CD4-positive, alpha-beta T cell (primary cell): ENCODE results near the gene ROR1. TPM values are rescaled to one million over a fixed set of nuclear protein-coding genes. Genes with fewer than 3 reads are reported as not detected.

Experiments
- ATAC-seq: fragments of 200-7000 bp; cut with Tn5 transposase; one replicate; pipeline ENCODE4 v1.10.0; 2022; ENCODE audit warnings: mild to moderate bottlenecking; ENCODE audit not compliant: poor library complexity
- CTCF ChIA-PET: fragments of 350-600 bp; sonication (Branson Sonifier 250); formaldehyde crosslinking; loops from one replicate; lab custom pipeline; 2021; ENCODE audit warnings: antibody characterized with exemption, inconsistent platforms; lab: Charles Lee
- POLR2A ChIA-PET: fragments of 350-600 bp; sonication (Branson Sonifier 250); formaldehyde crosslinking; loops from one replicate; lab custom pipeline; 2021; ENCODE audit warnings: antibody characterized with exemption, inconsistent platforms; lab: Charles Lee
- DNase-seq, 14 experiments: peaks; one replicate each; pipeline ENCODE4 v3.0.0-alpha.2; 2013 to 2020; ENCODE audit warnings: mixed read lengths in 2 of 14
- H3K27ac ChIP-seq, 2 donors: one replicate each; pipeline versions ENCODE4 v1.5.1 to v1.7.0; 2013; ENCODE audit warnings: low read length in 2 of 2, low read depth in 1 of 2, mild to moderate bottlenecking in 1 of 2
- H3K27me3 ChIP-seq, 2 experiments: 1 replicate in 1 of 2; 2 replicates in 1 of 2; pipeline versions ENCODE4 v1.6.1 to v1.7.0; 2013; ENCODE audit warnings: low read length in 2 of 2, control low read depth in 1 of 2, mild to moderate bottlenecking in 1 of 2, moderate library complexity in 1 of 2; ENCODE audit not compliant: insufficient read depth in 2 of 2, control insufficient read depth in 1 of 2
- H3K36me3 ChIP-seq: one replicate; pipeline ENCODE4 v1.6.1; 2013; ENCODE audit warnings: low read length, control low read depth; ENCODE audit not compliant: insufficient read depth
- H3K4me1 ChIP-seq: one replicate; pipeline ENCODE4 v1.6.1; 2013; ENCODE audit warnings: low read length, control low read depth; ENCODE audit not compliant: insufficient read depth
- H3K4me3 ChIP-seq: one replicate; pipeline ENCODE4 v1.5.1; 2013; ENCODE audit warnings: mild to moderate bottlenecking, low read length, moderate library complexity
- H3K9me3 ChIP-seq, 2 experiments: 1 replicate in 1 of 2; 2 replicates in 1 of 2; pipeline versions ENCODE4 v1.6.1 to v1.7.0; 2013; ENCODE audit warnings: low read length in 2 of 2, mild to moderate bottlenecking in 2 of 2, control low read depth in 1 of 2, moderate library complexity in 1 of 2; ENCODE audit not compliant: control insufficient read depth in 1 of 2, insufficient read depth in 1 of 2
- H3K27ac Mint-ChIP-seq: one replicate; pipeline ENCODE4 v1.8.0; 2020; ENCODE audit warnings: mixed read lengths
- H3K27me3 Mint-ChIP-seq: one replicate; pipeline ENCODE4 v1.8.0; 2021; ENCODE audit warnings: mixed read lengths
- H3K36me3 Mint-ChIP-seq: one replicate; pipeline ENCODE4 v1.8.0; 2021; ENCODE audit warnings: low read depth, mixed read lengths
- H3K4me1 Mint-ChIP-seq: one replicate; pipeline ENCODE4 v1.8.0; 2021; ENCODE audit warnings: low read depth, mixed read lengths
- H3K4me3 Mint-ChIP-seq: one replicate; pipeline ENCODE4 v1.8.0; 2020; ENCODE audit warnings: mild to moderate bottlenecking, mixed read lengths
- H3K9me3 Mint-ChIP-seq: one replicate; pipeline ENCODE4 v1.8.0; 2020; ENCODE audit warnings: mixed read lengths
- intact Hi-C, 2 experiments: fragments of 100-400 bp; cut with DNase I in 1 of 2; cut with micrococcal nuclease in 1 of 2; formaldehyde crosslinking; loops; one replicate each; pipeline versions ENCODE4 v1.15.1 to v1.9.0; 2023 to 2025; cut with DNase I, micrococcal nuclease
- total RNA-seq, 174 experiments: library from RNA in 2 of 174; stranded (reverse) in 2 of 174; gene quantifications; one replicate each; pipeline ENCODE4 v1.2.3 and lab custom pipeline; 2021 to 2026
- TF ChIP-seq, protein P1 (sequence below): fragments of 200-600 bp; IDR thresholded peaks from one replicate; pipeline ENCODE4 v1.8.0; 2022; ENCODE audit warnings: antibody characterized with exemption, mild to moderate bottlenecking

Gene ROR1
- total RNA-seq, 2 experiments from 2014 or later = not detected

DNA sequence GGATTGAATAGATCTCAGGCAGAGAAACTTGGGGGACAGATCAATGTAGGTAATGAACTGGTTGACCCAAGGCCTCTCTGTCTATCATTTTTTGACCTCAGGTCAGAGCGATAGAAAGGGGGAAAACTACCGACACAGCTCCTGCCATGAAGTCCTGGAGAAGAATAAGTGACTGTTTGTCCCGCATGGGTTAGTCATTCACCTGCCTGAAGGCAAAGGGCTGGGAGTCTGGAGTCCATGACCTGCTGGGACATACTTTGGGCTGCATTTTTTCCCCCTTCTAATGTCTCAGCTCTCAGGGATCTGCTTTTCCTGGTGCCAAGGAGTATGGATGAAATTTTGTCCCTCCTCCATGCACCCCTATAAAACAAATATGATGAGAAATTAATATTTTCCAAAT, 1.6 kb upstream of the ROR1 start:
- no peak overlapping the region for H3K4me3 ChIP-seq
- ChIA-PET CTCF (no interaction called here), POLR2A (no interaction called here)
- Mint-ChIP-seq H3K27me3 (peaks cover 51% of the 10 kb centered on the region), H3K4me3 (no peak overlapping the region), H3K4me1 (peaks cover 7% of the 10 kb centered on the region), H3K27ac (no peak overlapping the region), H3K9me3 (no peaks in the 10 kb centered on the region), H3K36me3 (no peaks in the 10 kb centered on the region)
- H3K4me1 ChIP-seq = peaks cover 15% of the 10 kb centered on the region
- H3K9me3 ChIP-seq = peaks cover 0 to 6% of the 10 kb centered on the region in 2 experiments
- no peaks in the 10 kb centered on the region for H3K36me3 ChIP-seq
- ATAC-seq = no peak
- no peak overlapping the region for H3K27ac ChIP-seq
- no peak for DNase-seq
- TF ChIP-seq, protein P1, sequence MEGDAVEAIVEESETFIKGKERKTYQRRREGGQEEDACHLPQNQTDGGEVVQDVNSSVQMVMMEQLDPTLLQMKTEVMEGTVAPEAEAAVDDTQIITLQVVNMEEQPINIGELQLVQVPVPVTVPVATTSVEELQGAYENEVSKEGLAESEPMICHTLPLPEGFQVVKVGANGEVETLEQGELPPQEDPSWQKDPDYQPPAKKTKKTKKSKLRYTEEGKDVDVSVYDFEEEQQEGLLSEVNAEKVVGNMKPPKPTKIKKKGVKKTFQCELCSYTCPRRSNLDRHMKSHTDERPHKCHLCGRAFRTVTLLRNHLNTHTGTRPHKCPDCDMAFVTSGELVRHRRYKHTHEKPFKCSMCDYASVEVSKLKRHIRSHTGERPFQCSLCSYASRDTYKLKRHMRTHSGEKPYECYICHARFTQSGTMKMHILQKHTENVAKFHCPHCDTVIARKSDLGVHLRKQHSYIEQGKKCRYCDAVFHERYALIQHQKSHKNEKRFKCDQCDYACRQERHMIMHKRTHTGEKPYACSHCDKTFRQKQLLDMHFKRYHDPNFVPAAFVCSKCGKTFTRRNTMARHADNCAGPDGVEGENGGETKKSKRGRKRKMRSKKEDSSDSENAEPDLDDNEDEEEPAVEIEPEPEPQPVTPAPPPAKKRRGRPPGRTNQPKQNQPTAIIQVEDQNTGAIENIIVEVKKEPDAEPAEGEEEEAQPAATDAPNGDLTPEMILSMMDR = no peak
- intact Hi-C loops = no loop called here
- H3K27me3 ChIP-seq = peaks cover 42 to 43% of the 10 kb centered on the region in 2 experiments

DNA sequence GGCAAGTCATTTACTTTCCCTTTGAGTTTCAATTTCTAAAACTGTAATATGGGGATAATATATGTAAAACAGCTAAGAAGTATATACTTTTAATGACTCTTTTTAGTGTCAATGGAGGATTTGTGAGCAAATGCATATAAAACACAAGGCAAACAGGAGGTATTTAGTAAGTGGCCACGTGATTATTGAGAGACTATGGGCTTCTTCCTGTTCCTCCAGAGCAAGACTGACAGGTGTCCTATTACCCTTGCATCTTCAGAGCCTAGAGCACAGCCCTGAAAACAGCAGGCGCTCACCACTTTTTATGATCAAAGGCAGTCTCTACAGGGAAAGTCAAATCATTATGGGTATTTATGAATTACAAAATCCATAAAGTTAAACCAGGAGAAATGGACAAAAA, 941 bp upstream of the ROR1 start:
- H3K9me3 Mint-ChIP-seq = no peaks in the 10 kb centered on the region
- TF ChIP-seq, protein P1 = no peak
- CTCF ChIA-PET = no interaction called here

DNA sequence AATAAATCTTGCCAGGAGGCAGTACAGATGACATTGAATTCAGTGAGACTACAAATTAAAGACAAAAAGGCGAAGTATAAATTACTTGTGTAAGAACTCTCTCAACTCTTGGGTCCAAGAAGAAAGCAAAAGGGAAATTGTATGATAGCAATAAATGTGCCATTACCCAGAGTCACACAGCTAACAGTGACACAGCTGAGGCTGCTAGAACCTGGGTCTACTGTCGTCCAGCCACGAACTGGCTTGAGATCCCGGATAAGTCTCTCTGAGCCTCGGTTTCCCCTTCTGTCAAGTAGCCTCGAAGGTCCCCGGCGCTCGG, 362 bp upstream of the ROR1 start:
- H3K36me3 ChIP-seq = no peaks in the 10 kb centered on the region
- ATAC-seq (no peak), DNase-seq (no peak)
- Mint-ChIP-seq H3K4me1 (peaks cover 7% of the 10 kb centered on the region), H3K36me3 (no peaks in the 10 kb centered on the region), H3K4me3 (peak overlapping the region; percentile 68), H3K27ac (no peak overlapping the region), H3K9me3 (no peaks in the 10 kb centered on the region), H3K27me3 (peaks cover 60% of the 10 kb centered on the region)
- no peak overlapping the region for H3K27ac ChIP-seq
- peaks cover 15% of the 10 kb centered on the region for H3K4me1 ChIP-seq
- peaks cover 0 to 6% of the 10 kb centered on the region in 2 experiments for H3K9me3 ChIP-seq
- H3K4me3 ChIP-seq = peak overlapping the region; percentile 10
- ChIA-PET CTCF (no interaction called here), POLR2A (no interaction called here)
- TF ChIP-seq, protein P1 = no peak
- H3K27me3 ChIP-seq = peaks cover 44 to 46% of the 10 kb centered on the region in 2 experiments
- intact Hi-C loops = no loop called here

More for the DNA sequence above, 941 bp upstream of the ROR1 start:
- H3K27me3 Mint-ChIP-seq = peaks cover 58% of the 10 kb centered on the region
- peak overlapping the region; percentile 68 for H3K4me3 Mint-ChIP-seq
- peaks cover 0 to 6% of the 10 kb centered on the region in 2 experiments for H3K9me3 ChIP-seq
- H3K4me3 ChIP-seq = no peak overlapping the region
- H3K27ac Mint-ChIP-seq = no peak overlapping the region
- H3K36me3 Mint-ChIP-seq = no peaks in the 10 kb centered on the region
- H3K4me1 Mint-ChIP-seq = peaks cover 7% of the 10 kb centered on the region
- peaks cover 15% of the 10 kb centered on the region for H3K4me1 ChIP-seq
- H3K27me3 ChIP-seq = peaks cover 44 to 46% of the 10 kb centered on the region in 2 experiments
- POLR2A ChIA-PET = no interaction called here
- H3K36me3 ChIP-seq = no peaks in the 10 kb centered on the region
- no peak overlapping the region for H3K27ac ChIP-seq
- intact Hi-C loops = no loop called here
- no peak for ATAC-seq
- DNase-seq = no peak
